Panc1 (cell line): ENCODE data around the gene NCL. TPM values are rescaled to one million over a fixed set of nuclear protein-coding genes. Genes with fewer than 3 reads are reported as not detected.

Experiments used
- ATAC-seq: fragments of 200-7000 bp; cut with Tn5 transposase; 2 replicates; pipeline ENCODE4 v1.9.1; 2020; ENCODE audit warnings: mild to moderate bottlenecking, moderate library complexity
- BruUV-seq: library from RNA; stranded (reverse); fragments of 400-500 nt; replicated peaks from 2 replicates; lab custom pipeline; 2021; lab: Mats Ljungman, UMichigan
- CTCF ChIA-PET: fragments of 300-600 bp; sonication (Branson Sonifier 250); formaldehyde crosslinking; loops from one replicate; lab custom pipeline; 2022; ENCODE audit warnings: antibody characterized with exemption; lab: Charles Lee
- POLR2A ChIA-PET: fragments of 300-600 bp; sonication (Branson Sonifier 250); formaldehyde crosslinking; loops from one replicate; lab custom pipeline; 2022; ENCODE audit warnings: antibody characterized with exemption; lab: Charles Lee
- DNase-seq: peaks from one replicate; pipeline ENCODE4 v3.0.0-alpha.2; 2010; ENCODE audit warnings: low read depth, low spot score
- H3K27ac ChIP-seq: 2 replicates; pipeline ENCODE4 v1.5.1; 2011; ENCODE audit warnings: mild to moderate bottlenecking, low read length, inconsistent platforms
- H3K27me3 ChIP-seq: fragments of 200-500 bp; sonication (Bioruptor generic); 2 replicates; pipeline ENCODE4 v1.6.0; 2014; ENCODE audit warnings: low read length, inconsistent platforms; ENCODE audit not compliant: control insufficient read depth, insufficient read depth
- H3K36me3 ChIP-seq: fragments of 200-500 bp; sonication (Bioruptor generic); 2 replicates; pipeline ENCODE4 v1.5.1; 2014; ENCODE audit warnings: inconsistent platforms, mild to moderate bottlenecking, low read length, moderate library complexity; ENCODE audit not compliant: control insufficient read depth, insufficient read depth
- H3K4me1 ChIP-seq: 2 replicates; pipeline ENCODE4 v1.5.1; 2011; ENCODE audit warnings: inconsistent platforms, mild to moderate bottlenecking, low read length, moderate library complexity; ENCODE audit not compliant: control insufficient read depth, insufficient read depth
- H3K4me3 ChIP-seq, 2 experiments: 2 replicates each; pipeline ENCODE4 v1.5.1; 2011 to 2012; ENCODE audit warnings: low read depth in 2 of 2, low read length in 2 of 2, mild to moderate bottlenecking in 2 of 2, inconsistent platforms in 1 of 2, moderate library complexity in 1 of 2
- H3K9me3 ChIP-seq: fragments of 200-500 bp; sonication (Bioruptor generic); 2 replicates; pipeline ENCODE4 v1.5.1; 2014; ENCODE audit warnings: low read depth, mild to moderate bottlenecking, inconsistent platforms, low read length, moderate library complexity; ENCODE audit not compliant: control insufficient read depth, insufficient read depth
- CTCF ChIP-seq: fragments of 450-650 bp; IDR thresholded peaks from 2 replicates; pipeline ENCODE4 v1.5.1; 2017; ENCODE audit warnings: mild to moderate bottlenecking
- POLR2AphosphoS5 ChIP-seq: IDR thresholded peaks from 2 replicates; pipeline ENCODE4 v1.6.1; 2012; ENCODE audit warnings: mild to moderate bottlenecking, low read depth, low read length, moderate library complexity
- REST ChIP-seq, 2 experiments: IDR thresholded peaks; 2 replicates each; pipeline ENCODE4 v1.6.1; 2011 to 2012; ENCODE audit warnings: low read depth in 2 of 2, control low read depth in 1 of 2, low read length in 1 of 2, mild to moderate bottlenecking in 1 of 2, moderate library complexity in 1 of 2; ENCODE audit not compliant: insufficient read depth in 1 of 2
- SIN3A ChIP-seq: IDR thresholded peaks from 2 replicates; pipeline ENCODE4 v1.6.1; 2012; ENCODE audit warnings: low read depth, mild to moderate bottlenecking, low read length, moderate library complexity, borderline replicate concordance; ENCODE audit not compliant: insufficient read depth
- TCF7L2 ChIP-seq: IDR thresholded peaks from 2 replicates; pipeline ENCODE4 v1.6.1; 2011; ENCODE audit warnings: mild to moderate bottlenecking, low read depth, low read length, inconsistent platforms
- in situ Hi-C: cut with HindIII; loops from 2 replicates; pipeline ENCODE4 v1.10.0; 2016; ENCODE audit warnings: low sequenced_read_pairs, low pct_unique_long_range_greater_than_20kb
- intact Hi-C: fragments of 100-400 bp; cut with micrococcal nuclease; formaldehyde crosslinking; loops from one replicate; pipeline ENCODE4 v1.10.0; 2022; ENCODE audit not compliant: unreplicated experiment
- total RNA-seq: library from RNA; stranded (reverse); gene quantifications from one replicate; pipeline ENCODE4 v1.2.1, GENCODE V29; 2021; ENCODE audit not compliant: unreplicated experiment

Gene NCL
- total RNA-seq, 1 experiment from 2014 or later: 778 TPM

- no peak for DNase-seq
- in situ Hi-C loops (loop anchor here (25.0 kb wide), 1 partner anchor 107 kb away; no protein-coding TSS in a partner anchor), intact Hi-C loops (no loop called here)
- no peak overlapping the region for H3K27ac ChIP-seq
- peaks cover 2% of the 10 kb centered on the region; the same call in 1 of the 2 replicates for H3K4me1 ChIP-seq
- BruUV-seq: no TSS peak
- no peaks in the 10 kb centered on the region for H3K27me3 ChIP-seq
- no peak for ATAC-seq
- H3K4me3 ChIP-seq: no peak overlapping the region
- ChIA-PET POLR2A (interaction anchor here (0.6 kb wide), 1 partner anchor 343 kb away, joined by 5 read pairs; no protein-coding TSS in a partner anchor), CTCF (interaction anchor here (0.6 kb wide), 1 partner anchor 14 kb away, joined by 3 read pairs; no protein-coding TSS in a partner anchor)
- no peaks in the 10 kb centered on the region for H3K9me3 ChIP-seq
- H3K36me3 ChIP-seq: no peaks in the 10 kb centered on the region
- TF ChIP-seq CTCF (no peak), REST (IDR thresholded peaks at IDR 0.05; ENCODE audit: insufficient read depth in 1 of 2, low read depth in 2 of 2, low read length in 1 of 2) (no peak), SIN3A (no peak), POLR2AphosphoS5 (no peak), TCF7L2 (no peak)
Measured at GRCh38 chr2:231418820-231419640, 45.3 kb downstream of the NCL start.

GRCh38 chr2:231415029-231415428, 49.3 kb downstream of the NCL start:
- POLR2A ChIA-PET: no interaction called here
- intact Hi-C loops: no loop called here
- Histone ChIP-seq H3K9me3 (no peaks in the 10 kb centered on the region), H3K27ac (no peak overlapping the region), H3K27me3 (no peaks in the 10 kb centered on the region), H3K36me3 (no peaks in the 10 kb centered on the region), H3K4me3 (no peak overlapping the region), H3K4me1 (peaks cover 27% of the 10 kb centered on the region)
- no peak for ATAC-seq
- DNase-seq: no peak
- CTCF ChIA-PET: no interaction called here
- TF ChIP-seq TCF7L2 (no peak), CTCF (no peak), SIN3A (no peak), POLR2AphosphoS5 (no peak), REST (IDR thresholded peaks at IDR 0.05; ENCODE audit: insufficient read depth in 1 of 2, low read depth in 2 of 2, low read length in 1 of 2) (no peak)
- BruUV-seq: no TSS peak
- in situ Hi-C loops: loop anchor here (25.0 kb wide), 1 partner anchor 103 kb away; no protein-coding TSS in a partner anchor
